SK-N-SH (cell line): Measurements from ENCODE around the gene PEA15. TPM values are rescaled to one million over a fixed set of nuclear protein-coding genes. Genes with fewer than 3 reads are reported as not detected.

Source experiments
- CTCF ChIA-PET: fragments of 300-600, 350-600 bp; formaldehyde crosslinking; extraction: SDS; loops from one replicate; lab custom pipeline; 2021; lab: Yijun Ruan, JAX
- POLR2A ChIA-PET: fragments of 350-600 bp; sonication (Branson Sonifier 250); formaldehyde crosslinking; extraction: SDS; loops from one replicate; lab custom pipeline; 2020; ENCODE audit warnings: antibody characterized with exemption, inconsistent platforms; lab: Yijun Ruan, JAX
- DNase-seq: peaks from one replicate; pipeline ENCODE4 v3.0.0; 2012
- H2AFZ ChIP-seq: fragments of 200-600 bp; sonication (generic); 2 replicates; pipeline ENCODE4 v1.8.1; 2016; ENCODE audit warnings: antibody characterized with exemption, mild to moderate bottlenecking, low read depth
- H3F3A ChIP-seq: fragments of 200-600 bp; sonication (generic); replicated peaks from 2 replicates; pipeline ENCODE3; 2016; ENCODE audit warnings: antibody characterized with exemption, mild to moderate bottlenecking; ENCODE audit not compliant: insufficient read depth
- H3K27ac ChIP-seq, 2 experiments: fragments of 200-500 bp in 1 of 2; fragments of 200-600 bp in 1 of 2; sonication (Bioruptor generic) in 1 of 2; sonication (generic), shearing (Covaris generic) in 1 of 2; 2 replicates each; pipeline versions ENCODE4 v1.5.1 to v1.6.1; 2014 to 2016; ENCODE audit warnings: low read depth in 2 of 2, inconsistent platforms in 1 of 2, low read length in 1 of 2, mild to moderate bottlenecking in 1 of 2, mixed read lengths in 1 of 2
- H3K27me3 ChIP-seq: fragments of 200-600 bp; sonication (generic), shearing (Covaris generic); 2 replicates; pipeline ENCODE4 v1.6.1; 2016; ENCODE audit warnings: mixed run types; ENCODE audit not compliant: insufficient read depth
- H3K36me3 ChIP-seq, 2 experiments: fragments of 200-500 bp in 1 of 2; fragments of 200-600 bp in 1 of 2; sonication (Bioruptor generic) in 1 of 2; sonication (generic) in 1 of 2; replicated peaks in 1 of 2; 2 replicates each; pipeline versions ENCODE3 to v1.5.1; 2014 to 2016; ENCODE audit warnings: low read length in 1 of 2, mild to moderate bottlenecking in 1 of 2; ENCODE audit not compliant: insufficient read depth in 2 of 2, control insufficient read depth in 1 of 2
- H3K4me1 ChIP-seq, 2 experiments: fragments of 200-500 bp in 1 of 2; fragments of 200-600 bp in 1 of 2; sonication (Bioruptor generic) in 1 of 2; sonication (generic), shearing (Covaris generic) in 1 of 2; 2 replicates each; pipeline versions ENCODE4 v1.5.1 to v1.6.1; 2014 to 2016; ENCODE audit warnings: low read depth in 1 of 2, low read length in 1 of 2, mixed run types in 1 of 2; ENCODE audit not compliant: insufficient read depth in 2 of 2, control insufficient read depth in 1 of 2
- H3K4me2 ChIP-seq: fragments of 200-600 bp; sonication (generic), shearing (Covaris generic); 2 replicates; pipeline ENCODE4 v1.6.1; 2017; ENCODE audit warnings: mixed run types
- H3K4me3 ChIP-seq, 2 experiments: fragments of 200-500 bp in 1 of 2; fragments of 200-600 bp in 1 of 2; sonication (Bioruptor generic) in 1 of 2; sonication (generic), shearing (Covaris generic) in 1 of 2; 2 replicates each; pipeline versions ENCODE4 v1.5.1 to v1.8.1; 2014 to 2016; ENCODE audit warnings: low read depth in 2 of 2, inconsistent platforms in 1 of 2, low read length in 1 of 2, mild to moderate bottlenecking in 1 of 2, mixed read lengths in 1 of 2, moderate library complexity in 1 of 2
- H3K79me2 ChIP-seq: fragments of 200-600 bp; sonication (generic); 2 replicates; pipeline ENCODE4 v1.8.1; 2017; ENCODE audit warnings: mild to moderate bottlenecking; ENCODE audit not compliant: insufficient read depth
- H3K9ac ChIP-seq: fragments of 200-600 bp; sonication (generic); 2 replicates; pipeline ENCODE4 v1.6.1; 2017; ENCODE audit warnings: mixed run types
- H3K9me2 ChIP-seq: fragments of 200-600 bp; sonication (generic); 2 replicates; pipeline ENCODE4 v1.6.1; 2017; ENCODE audit warnings: mixed run types
- H3K9me3 ChIP-seq: fragments of 200-600 bp; sonication (generic); 2 replicates; pipeline ENCODE4 v1.6.1; 2017; ENCODE audit warnings: mixed run types, mild to moderate bottlenecking, moderate library complexity
- H4K20me1 ChIP-seq: fragments of 200-600 bp; sonication (generic); 2 replicates; pipeline ENCODE4 v1.6.1; 2017; ENCODE audit warnings: mild to moderate bottlenecking, mixed run types; ENCODE audit not compliant: insufficient read depth
- ELF1 ChIP-seq: IDR thresholded peaks from 2 replicates; pipeline ENCODE4 v1.4.0; 2012
- EP300 ChIP-seq, 2 experiments: IDR thresholded peaks; 2 replicates each; pipeline versions ENCODE4 v1.4.0 to v1.6.1; 2012; ENCODE audit warnings: borderline replicate concordance in 1 of 2, low read depth in 1 of 2, low read length in 1 of 2
- EZH2phosphoT487 ChIP-seq: fragments of 200-600 bp; sonication (generic); IDR thresholded peaks from 2 replicates; pipeline ENCODE4 v1.6.1; 2017; ENCODE audit warnings: low read depth, mixed run types, mild to moderate bottlenecking, antibody characterized with exemption, moderate library complexity, borderline replicate concordance
- FOSL2 ChIP-seq: IDR thresholded peaks from 2 replicates; pipeline ENCODE4 v1.4.0; 2012; ENCODE audit warnings: low read depth, mild to moderate bottlenecking, moderate library complexity, borderline replicate concordance
- GABPA ChIP-seq: IDR thresholded peaks from 2 replicates; pipeline ENCODE4 v1.4.0; 2012; ENCODE audit warnings: low read depth, mild to moderate bottlenecking
- JUND ChIP-seq: IDR thresholded peaks from 2 replicates; pipeline ENCODE4 v1.4.0; 2012
- NFIC ChIP-seq: IDR thresholded peaks from 2 replicates; pipeline ENCODE4 v1.4.0; 2012; ENCODE audit warnings: borderline replicate concordance
- NRF1 ChIP-seq: IDR thresholded peaks from 2 replicates; pipeline ENCODE4 v1.6.1; 2012; ENCODE audit warnings: low read depth, mild to moderate bottlenecking, low read length
- POLR2AphosphoS5 ChIP-seq: IDR thresholded peaks from 2 replicates; pipeline ENCODE4 v1.6.1; 2012; ENCODE audit warnings: low read depth, low read length
- RAD21 ChIP-seq: IDR thresholded peaks from 2 replicates; pipeline ENCODE4 v1.6.1; 2012; ENCODE audit warnings: mild to moderate bottlenecking, low read length
- RFX5 ChIP-seq: IDR thresholded peaks from 2 replicates; pipeline ENCODE4 v1.6.1; 2012; ENCODE audit warnings: mild to moderate bottlenecking, improper control_type of control experiment, low read length
- TAF1 ChIP-seq: IDR thresholded peaks from 2 replicates; pipeline ENCODE4 v1.6.1; 2012; ENCODE audit warnings: low read depth, mild to moderate bottlenecking, low read length, moderate library complexity, borderline replicate concordance
- TCF12 ChIP-seq: IDR thresholded peaks from 2 replicates; pipeline ENCODE4 v1.4.0; 2012
- TEAD4 ChIP-seq: IDR thresholded peaks from 2 replicates; pipeline ENCODE4 v1.4.0; 2012; ENCODE audit warnings: mild to moderate bottlenecking, borderline replicate concordance; ENCODE audit not compliant: insufficient read depth
- YY1 ChIP-seq: IDR thresholded peaks from 2 replicates; pipeline ENCODE4 v1.4.0; 2012; ENCODE audit warnings: low read depth, mild to moderate bottlenecking
- WGBS: methylation state at CpG from one replicate; pipeline ENCODE4 v1.1.6; 2017; ENCODE audit warnings: low lambda C conversion rate; 5-methylcytosine and 5-hydroxymethylcytosine counted together
- polyA plus RNA-seq, 3 experiments: library from polyadenylated mRNA; depleted of rRNA; stranded (reverse); fragments of >200 nt; gene quantifications; 2 replicates each; pipeline ENCODE4 v1.2.3, GENCODE V29; 2012
- TF ChIP-seq, protein P1 (sequence below): fragments of 150-350 bp; IDR thresholded peaks from 2 replicates; pipeline ENCODE4 v1.6.1; 2016; ENCODE audit warnings: mild to moderate bottlenecking, low read depth, low read length
- TF ChIP-seq, protein P2 (sequence below): IDR thresholded peaks from 2 replicates; pipeline ENCODE4 v1.4.0; 2012; ENCODE audit warnings: low read depth
- TF ChIP-seq, protein P3 (sequence below): IDR thresholded peaks from 2 replicates; pipeline ENCODE4 v1.4.0; 2012; ENCODE audit warnings: low read depth, borderline replicate concordance
- TF ChIP-seq, protein P4 (sequence below): IDR thresholded peaks from 2 replicates; pipeline ENCODE4 v1.6.1; 2012; ENCODE audit warnings: mild to moderate bottlenecking, low read depth, low read length, moderate library complexity

Gene PEA15
- polyA plus RNA-seq, 1 of the 3 experiments (the other 2 are of a cell fraction), result 322 TPM

DNA sequence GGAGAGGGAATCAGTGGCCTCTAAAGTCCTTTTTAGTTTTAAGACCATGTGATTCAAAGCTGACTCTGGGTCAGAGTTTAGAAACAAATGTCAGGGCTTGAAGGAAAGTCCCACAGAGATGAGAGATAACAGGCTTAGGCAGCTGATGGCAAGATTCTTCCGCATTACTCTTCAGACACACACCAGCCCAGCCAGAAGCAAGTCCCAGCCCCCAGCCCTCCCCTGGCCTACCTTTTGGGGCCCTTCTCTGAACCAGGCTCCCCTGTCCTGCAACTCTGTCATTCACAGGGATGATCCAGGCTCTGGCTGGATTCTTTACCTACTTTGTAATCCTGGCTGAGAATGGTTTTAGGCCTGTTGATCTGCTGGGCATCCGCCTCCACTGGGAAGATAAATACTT lies 28.0 kb upstream of the PEA15 start:
- no peaks in the 10 kb centered on the region for H4K20me1 ChIP-seq
- H3K27ac ChIP-seq, result no peak overlapping the region
- DNase-seq, result no peak
- CTCF ChIA-PET, result no interaction called here
- no peaks in the 10 kb centered on the region for H3K36me3 ChIP-seq
- no peaks in the 10 kb centered on the region for H3F3A ChIP-seq
- POLR2A ChIA-PET, result no interaction called here
- no peak overlapping the region for H2AFZ ChIP-seq
- H3K4me3 ChIP-seq, result no peak overlapping the region
- no peak overlapping the region for H3K9ac ChIP-seq
- no peak overlapping the region for H3K4me2 ChIP-seq
- H3K27me3 ChIP-seq, result no peaks in the 10 kb centered on the region; the same call in 1 of the 2 replicates
- H3K79me2 ChIP-seq, result no peaks in the 10 kb centered on the region
- 78% methylated on average over 2 of the region's 2 CpGs for whole genome bisulfite sequencing
- H3K9me3 ChIP-seq, result no peaks in the 10 kb centered on the region
- no peak for TF ChIP-seq FOSL2
- TF ChIP-seq TCF12, result no peak
- TF ChIP-seq, protein P1, sequence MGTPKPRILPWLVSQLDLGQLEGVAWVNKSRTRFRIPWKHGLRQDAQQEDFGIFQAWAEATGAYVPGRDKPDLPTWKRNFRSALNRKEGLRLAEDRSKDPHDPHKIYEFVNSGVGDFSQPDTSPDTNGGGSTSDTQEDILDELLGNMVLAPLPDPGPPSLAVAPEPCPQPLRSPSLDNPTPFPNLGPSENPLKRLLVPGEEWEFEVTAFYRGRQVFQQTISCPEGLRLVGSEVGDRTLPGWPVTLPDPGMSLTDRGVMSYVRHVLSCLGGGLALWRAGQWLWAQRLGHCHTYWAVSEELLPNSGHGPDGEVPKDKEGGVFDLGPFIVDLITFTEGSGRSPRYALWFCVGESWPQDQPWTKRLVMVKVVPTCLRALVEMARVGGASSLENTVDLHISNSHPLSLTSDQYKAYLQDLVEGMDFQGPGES, result no peak
- no peak for TF ChIP-seq RAD21
- no peak for TF ChIP-seq EZH2phosphoT487
- no peak for TF ChIP-seq NRF1
- TF ChIP-seq, protein P2, sequence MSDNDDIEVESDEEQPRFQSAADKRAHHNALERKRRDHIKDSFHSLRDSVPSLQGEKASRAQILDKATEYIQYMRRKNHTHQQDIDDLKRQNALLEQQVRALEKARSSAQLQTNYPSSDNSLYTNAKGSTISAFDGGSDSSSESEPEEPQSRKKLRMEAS, result no peak
- TF ChIP-seq NFIC, result no peak
- no peak for TF ChIP-seq JUND
- no peak for TF ChIP-seq POLR2AphosphoS5
- no peak for TF ChIP-seq TEAD4
- no peak for TF ChIP-seq GABPA
- TF ChIP-seq, protein P3, sequence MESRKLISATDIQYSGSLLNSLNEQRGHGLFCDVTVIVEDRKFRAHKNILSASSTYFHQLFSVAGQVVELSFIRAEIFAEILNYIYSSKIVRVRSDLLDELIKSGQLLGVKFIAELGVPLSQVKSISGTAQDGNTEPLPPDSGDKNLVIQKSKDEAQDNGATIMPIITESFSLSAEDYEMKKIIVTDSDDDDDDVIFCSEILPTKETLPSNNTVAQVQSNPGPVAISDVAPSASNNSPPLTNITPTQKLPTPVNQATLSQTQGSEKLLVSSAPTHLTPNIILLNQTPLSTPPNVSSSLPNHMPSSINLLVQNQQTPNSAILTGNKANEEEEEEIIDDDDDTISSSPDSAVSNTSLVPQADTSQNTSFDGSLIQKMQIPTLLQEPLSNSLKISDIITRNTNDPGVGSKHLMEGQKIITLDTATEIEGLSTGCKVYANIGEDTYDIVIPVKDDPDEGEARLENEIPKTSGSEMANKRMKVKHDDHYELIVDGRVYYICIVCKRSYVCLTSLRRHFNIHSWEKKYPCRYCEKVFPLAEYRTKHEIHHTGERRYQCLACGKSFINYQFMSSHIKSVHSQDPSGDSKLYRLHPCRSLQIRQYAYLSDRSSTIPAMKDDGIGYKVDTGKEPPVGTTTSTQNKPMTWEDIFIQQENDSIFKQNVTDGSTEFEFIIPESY, result no peak
- no peak for TF ChIP-seq RFX5
- TF ChIP-seq ELF1, result no peak
- TF ChIP-seq TAF1, result no peak
- TF ChIP-seq YY1, result no peak
- no peak for TF ChIP-seq EP300 (IDR thresholded peaks at IDR 0.05; ENCODE audit: borderline replicate concordance in 1 of 2, low read depth in 1 of 2, low read length in 1 of 2)
- TF ChIP-seq, protein P4, sequence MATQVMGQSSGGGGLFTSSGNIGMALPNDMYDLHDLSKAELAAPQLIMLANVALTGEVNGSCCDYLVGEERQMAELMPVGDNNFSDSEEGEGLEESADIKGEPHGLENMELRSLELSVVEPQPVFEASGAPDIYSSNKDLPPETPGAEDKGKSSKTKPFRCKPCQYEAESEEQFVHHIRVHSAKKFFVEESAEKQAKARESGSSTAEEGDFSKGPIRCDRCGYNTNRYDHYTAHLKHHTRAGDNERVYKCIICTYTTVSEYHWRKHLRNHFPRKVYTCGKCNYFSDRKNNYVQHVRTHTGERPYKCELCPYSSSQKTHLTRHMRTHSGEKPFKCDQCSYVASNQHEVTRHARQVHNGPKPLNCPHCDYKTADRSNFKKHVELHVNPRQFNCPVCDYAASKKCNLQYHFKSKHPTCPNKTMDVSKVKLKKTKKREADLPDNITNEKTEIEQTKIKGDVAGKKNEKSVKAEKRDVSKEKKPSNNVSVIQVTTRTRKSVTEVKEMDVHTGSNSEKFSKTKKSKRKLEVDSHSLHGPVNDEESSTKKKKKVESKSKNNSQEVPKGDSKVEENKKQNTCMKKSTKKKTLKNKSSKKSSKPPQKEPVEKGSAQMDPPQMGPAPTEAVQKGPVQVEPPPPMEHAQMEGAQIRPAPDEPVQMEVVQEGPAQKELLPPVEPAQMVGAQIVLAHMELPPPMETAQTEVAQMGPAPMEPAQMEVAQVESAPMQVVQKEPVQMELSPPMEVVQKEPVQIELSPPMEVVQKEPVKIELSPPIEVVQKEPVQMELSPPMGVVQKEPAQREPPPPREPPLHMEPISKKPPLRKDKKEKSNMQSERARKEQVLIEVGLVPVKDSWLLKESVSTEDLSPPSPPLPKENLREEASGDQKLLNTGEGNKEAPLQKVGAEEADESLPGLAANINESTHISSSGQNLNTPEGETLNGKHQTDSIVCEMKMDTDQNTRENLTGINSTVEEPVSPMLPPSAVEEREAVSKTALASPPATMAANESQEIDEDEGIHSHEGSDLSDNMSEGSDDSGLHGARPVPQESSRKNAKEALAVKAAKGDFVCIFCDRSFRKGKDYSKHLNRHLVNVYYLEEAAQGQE, result no peak
- no peaks in the 10 kb centered on the region for H3K9me2 ChIP-seq
- H3K4me1 ChIP-seq, result no peaks in the 10 kb centered on the region
